Spleen (tissue), 7 donors: Measurements from ENCODE around the gene DHRSX.

ENCODE experiments used
- POLR2AphosphoS5 ChIP-seq, 3 donors: sonication (generic); formaldehyde crosslinking; IDR thresholded peaks; one replicate each; pipeline ENCODE4 v1.5.1; 2017; ENCODE audit warnings: antibody characterized with exemption in 3 of 3
- TF ChIP-seq, protein P1 (sequence below), 11 experiments: fragments of 200-600 bp in 7 of 11; fragments of 450-650 bp in 4 of 11; sonication (generic) in 4 of 11; IDR thresholded peaks in 8 of 11; conservative IDR thresholded peaks in 3 of 11; 1 replicate in 7 of 11; 2 replicates in 4 of 11; pipeline versions ENCODE4 v1.4.0 to v1.8.0; 2016 to 2021; ENCODE audit warnings: antibody characterized with exemption in 11 of 11, inconsistent platforms in 4 of 11, mild to moderate bottlenecking in 1 of 11
- donor health status: DM: no; HTN: no; CAD: no; lungs with moderate emphysema.
- donor health status: DM: no; HTN: no; CAD: no.
- donor health status: DM: no; HTN: no; CAD: no.

DNA sequence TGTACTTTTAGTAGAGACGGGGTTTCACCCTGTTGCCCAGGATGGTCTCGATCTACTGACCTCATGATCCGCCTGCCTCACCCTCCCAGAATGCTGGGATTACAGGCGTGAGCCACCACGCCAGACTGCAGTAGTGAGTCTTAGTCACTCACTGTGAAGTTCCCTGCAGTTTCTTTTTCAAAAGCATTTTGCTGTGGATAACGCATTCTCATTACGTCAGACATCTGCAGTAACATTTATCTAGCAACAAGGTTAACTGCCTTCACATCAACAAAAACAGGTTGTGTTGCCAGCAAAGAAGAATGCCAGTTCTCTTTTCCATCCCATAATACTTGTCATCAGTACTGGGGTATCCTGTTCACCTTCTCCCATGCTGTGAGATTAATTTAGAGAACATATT, 164.6 kb downstream of the DHRSX start:
- TF ChIP-seq, protein P1, sequence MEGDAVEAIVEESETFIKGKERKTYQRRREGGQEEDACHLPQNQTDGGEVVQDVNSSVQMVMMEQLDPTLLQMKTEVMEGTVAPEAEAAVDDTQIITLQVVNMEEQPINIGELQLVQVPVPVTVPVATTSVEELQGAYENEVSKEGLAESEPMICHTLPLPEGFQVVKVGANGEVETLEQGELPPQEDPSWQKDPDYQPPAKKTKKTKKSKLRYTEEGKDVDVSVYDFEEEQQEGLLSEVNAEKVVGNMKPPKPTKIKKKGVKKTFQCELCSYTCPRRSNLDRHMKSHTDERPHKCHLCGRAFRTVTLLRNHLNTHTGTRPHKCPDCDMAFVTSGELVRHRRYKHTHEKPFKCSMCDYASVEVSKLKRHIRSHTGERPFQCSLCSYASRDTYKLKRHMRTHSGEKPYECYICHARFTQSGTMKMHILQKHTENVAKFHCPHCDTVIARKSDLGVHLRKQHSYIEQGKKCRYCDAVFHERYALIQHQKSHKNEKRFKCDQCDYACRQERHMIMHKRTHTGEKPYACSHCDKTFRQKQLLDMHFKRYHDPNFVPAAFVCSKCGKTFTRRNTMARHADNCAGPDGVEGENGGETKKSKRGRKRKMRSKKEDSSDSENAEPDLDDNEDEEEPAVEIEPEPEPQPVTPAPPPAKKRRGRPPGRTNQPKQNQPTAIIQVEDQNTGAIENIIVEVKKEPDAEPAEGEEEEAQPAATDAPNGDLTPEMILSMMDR (IDR thresholded peaks at IDR 0.05 in 8 of 11, conservative IDR thresholded peaks at IDR 0.05 in 3 of 11) = no peak
- no peak for TF ChIP-seq POLR2AphosphoS5 (IDR thresholded peaks at IDR 0.05)
